Measurements from ENCODE around the gene TNFSF10.

TNFSF10 gene

DNA sequence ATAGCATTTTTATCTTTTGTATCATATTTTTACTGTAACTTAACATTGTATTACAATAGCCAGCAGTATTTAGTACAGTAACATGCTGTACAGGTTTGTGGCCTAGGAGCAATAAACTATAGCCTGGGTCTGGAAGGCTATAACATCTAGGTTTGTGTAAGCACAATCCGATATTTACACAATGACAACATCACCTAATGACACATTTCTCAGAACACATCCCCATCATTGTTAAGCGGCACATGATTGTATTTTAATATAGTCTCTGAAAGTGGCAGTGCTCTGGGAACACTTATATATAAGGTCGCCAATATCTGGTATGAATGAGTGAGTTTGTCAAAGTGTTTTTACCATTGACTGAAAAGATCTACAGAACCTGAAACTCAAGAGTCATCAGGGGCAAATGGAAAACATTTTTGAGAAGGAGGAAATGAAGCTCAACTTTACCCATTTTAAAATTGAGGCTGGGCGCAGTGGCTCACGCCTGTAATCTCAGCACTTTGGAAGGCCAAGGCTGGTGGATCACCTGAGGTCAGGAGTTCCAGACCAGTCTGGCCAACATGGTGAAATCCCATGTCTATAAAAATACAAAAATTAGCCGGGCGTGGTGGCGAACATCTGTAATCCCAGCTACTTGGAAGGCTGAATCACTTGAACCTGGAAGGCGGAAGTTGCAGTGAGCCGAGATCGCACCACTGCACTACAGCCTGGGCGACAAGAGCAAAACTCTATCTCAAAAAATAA, 38.8 kb upstream of the TNFSF10 start:
- TF ChIP-seq, protein P1, sequence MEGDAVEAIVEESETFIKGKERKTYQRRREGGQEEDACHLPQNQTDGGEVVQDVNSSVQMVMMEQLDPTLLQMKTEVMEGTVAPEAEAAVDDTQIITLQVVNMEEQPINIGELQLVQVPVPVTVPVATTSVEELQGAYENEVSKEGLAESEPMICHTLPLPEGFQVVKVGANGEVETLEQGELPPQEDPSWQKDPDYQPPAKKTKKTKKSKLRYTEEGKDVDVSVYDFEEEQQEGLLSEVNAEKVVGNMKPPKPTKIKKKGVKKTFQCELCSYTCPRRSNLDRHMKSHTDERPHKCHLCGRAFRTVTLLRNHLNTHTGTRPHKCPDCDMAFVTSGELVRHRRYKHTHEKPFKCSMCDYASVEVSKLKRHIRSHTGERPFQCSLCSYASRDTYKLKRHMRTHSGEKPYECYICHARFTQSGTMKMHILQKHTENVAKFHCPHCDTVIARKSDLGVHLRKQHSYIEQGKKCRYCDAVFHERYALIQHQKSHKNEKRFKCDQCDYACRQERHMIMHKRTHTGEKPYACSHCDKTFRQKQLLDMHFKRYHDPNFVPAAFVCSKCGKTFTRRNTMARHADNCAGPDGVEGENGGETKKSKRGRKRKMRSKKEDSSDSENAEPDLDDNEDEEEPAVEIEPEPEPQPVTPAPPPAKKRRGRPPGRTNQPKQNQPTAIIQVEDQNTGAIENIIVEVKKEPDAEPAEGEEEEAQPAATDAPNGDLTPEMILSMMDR (IDR thresholded peaks at IDR 0.05; ENCODE audit: insufficient read depth, low read depth, low read length, missing control alignments): no peak
- no peak overlapping the region for H3K4me3 ChIP-seq (ENCODE audit: low read length)
- peak; percentile 71 for DNase-seq (ENCODE audit: low read depth)

DNA sequence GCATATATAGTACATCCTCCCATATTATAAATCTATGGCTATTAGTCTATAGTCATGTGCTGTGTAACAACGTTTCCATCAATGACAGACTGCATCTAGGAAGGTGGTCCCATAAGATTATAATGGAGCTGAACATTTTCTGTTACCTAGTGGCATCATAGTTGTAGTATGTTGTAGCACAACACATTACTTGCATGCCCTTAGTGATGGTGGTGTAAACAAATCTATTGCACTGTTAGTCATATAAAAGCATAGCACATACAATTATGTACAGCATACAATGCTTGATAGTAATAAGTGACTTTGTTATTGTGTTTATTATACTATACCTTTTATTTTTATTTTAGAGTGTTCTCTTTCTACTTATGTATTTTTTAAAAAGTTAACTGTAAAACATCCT, 37.4 kb upstream of the TNFSF10 start:
- no peak for DNase-seq (ENCODE audit: low read depth)
- TF ChIP-seq, protein P1 (IDR thresholded peaks at IDR 0.05; ENCODE audit: insufficient read depth, low read depth, low read length, missing control alignments): no peak
- H3K4me3 ChIP-seq (ENCODE audit: low read length): no peak overlapping the region

DNA sequence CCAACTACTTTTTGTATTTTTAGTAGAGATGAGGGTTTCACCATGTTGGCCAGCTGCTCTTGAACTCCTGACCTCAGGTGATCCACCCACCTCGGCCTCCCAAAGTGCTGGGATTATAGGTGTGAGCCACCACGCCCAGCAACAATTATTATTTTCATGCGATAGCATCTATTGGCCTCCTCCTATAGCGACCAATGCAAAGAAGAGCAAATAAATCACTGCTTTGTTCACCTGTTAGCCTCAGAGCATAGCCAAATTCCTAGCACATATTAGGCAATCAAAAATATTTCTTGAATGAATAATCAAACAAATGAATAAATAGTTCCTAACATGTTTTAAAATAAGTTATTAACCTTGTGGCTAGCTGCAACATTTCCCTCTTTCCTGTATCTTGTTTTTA, 36.8 kb upstream of the TNFSF10 start:
- H3K4me3 ChIP-seq (ENCODE audit: low read length): no peak overlapping the region
- TF ChIP-seq, protein P1 (IDR thresholded peaks at IDR 0.05; ENCODE audit: insufficient read depth, low read depth, low read length, missing control alignments): no peak
- DNase-seq (ENCODE audit: low read depth): no peak

DNA sequence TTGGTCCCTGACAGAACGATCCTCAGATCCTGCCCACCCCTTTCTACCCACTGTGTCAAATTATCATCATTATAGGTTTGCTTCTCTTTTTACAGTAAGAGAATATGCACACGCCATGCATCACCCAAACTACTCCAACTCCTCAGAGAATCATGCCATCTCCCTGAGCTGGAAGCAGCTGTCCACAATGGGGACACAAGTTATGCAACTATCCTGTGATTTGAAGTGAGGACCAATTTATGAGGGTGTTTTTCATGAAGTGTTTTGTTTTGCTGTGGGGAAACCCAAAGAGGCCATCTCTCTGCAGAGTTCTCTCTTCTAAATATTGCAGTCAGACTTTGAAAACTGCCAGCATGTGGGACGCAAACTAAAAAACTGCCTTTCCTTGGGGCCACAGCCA, 35.8 kb upstream of the TNFSF10 start:
- no peak for DNase-seq (ENCODE audit: low read depth)
- H3K4me3 ChIP-seq (ENCODE audit: low read length): no peak overlapping the region
- TF ChIP-seq, protein P1 (IDR thresholded peaks at IDR 0.05; ENCODE audit: insufficient read depth, low read depth, low read length, missing control alignments): no peak

DNA sequence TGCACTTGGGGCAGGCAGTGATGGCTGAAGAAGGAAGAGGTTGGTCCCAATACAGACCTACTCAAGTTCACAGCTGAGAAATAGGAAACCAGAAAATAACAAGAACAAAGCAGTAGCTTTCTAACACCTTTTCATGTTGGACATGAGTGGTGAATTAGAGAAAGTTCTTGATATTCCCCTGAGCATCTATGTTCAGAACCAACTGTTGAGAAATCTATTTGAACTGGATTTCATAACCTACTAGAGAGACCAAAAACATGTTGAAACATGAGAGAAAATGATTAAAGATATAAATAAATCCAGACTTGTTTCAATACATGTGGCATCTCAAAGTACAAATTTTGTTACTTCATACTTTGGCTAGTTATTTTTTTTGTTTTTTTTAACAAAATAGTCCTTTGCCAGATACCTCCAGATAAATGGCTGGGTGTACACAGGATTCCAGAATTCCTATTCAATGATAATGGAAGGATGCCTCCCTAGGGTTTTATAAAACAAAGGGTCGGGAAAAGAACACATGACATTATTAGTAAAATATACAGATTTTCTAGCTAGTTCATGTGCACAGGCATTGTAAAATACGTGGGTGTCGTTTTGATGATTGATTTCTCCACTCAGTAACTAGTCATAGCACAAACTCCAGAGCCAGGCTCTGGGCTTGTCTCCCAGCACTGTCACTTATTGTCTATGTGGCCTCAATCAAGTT, 34.4 kb upstream of the TNFSF10 start:
- DNase-seq (ENCODE audit: low read depth): peak; percentile 80
- no peak overlapping the region for H3K4me3 ChIP-seq (ENCODE audit: low read length)
- TF ChIP-seq, protein P1 (IDR thresholded peaks at IDR 0.05; ENCODE audit: insufficient read depth, low read depth, low read length, missing control alignments): no peak

DNA sequence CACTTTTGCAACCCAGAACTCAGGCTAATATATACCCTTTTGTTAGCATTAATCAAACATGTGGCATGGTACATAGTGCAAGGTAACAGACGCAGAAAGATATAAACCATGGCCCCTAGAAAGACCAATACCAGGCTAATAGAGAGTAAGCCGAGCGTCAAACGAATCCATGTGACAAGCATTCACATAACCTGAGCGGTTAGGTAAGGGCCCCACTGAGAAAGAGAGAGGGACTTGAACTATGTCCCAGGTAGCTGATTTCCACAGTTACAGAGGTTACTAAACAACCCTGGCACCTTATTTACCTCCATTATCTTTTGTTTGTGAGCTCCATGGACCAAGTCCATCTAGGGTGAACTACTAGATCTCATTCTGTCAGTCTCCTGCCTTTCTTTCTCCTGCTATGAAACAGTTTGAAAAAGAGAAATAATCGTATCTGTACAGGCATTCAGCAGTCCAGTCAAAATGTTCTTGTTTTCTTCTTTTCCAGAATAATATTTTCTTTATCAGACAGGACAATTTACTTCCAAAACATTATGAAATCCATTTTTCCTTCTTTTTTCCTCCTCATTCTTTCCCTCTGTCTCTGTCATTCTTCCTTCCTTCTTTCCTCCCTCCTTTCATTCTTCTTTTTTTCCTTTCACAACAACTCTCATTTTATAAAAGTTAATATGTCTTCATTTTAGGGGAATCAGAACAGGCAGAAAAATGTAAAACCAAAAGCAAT, 30.5 kb upstream of the TNFSF10 start:
- no peak overlapping the region for H3K4me3 ChIP-seq (ENCODE audit: low read length)
- no peak for DNase-seq (ENCODE audit: low read depth)
- TF ChIP-seq, protein P1 (IDR thresholded peaks at IDR 0.05; ENCODE audit: insufficient read depth, low read depth, low read length, missing control alignments): no peak
